HG02610 (cell line): ENCODE measurements around the gene IMP4.

Experiments used
- ATAC-seq: cut with Tn5 transposase; IDR thresholded peaks from one replicate; pipeline ENCODE4 v1.9.1; 2021; ENCODE audit warnings: mild to moderate bottlenecking, moderate library complexity; ENCODE audit not compliant: unreplicated experiment

The IMP4 gene

GRCh38 chr2:130355172-130355577, 12.5 kb downstream of the IMP4 start:
- ATAC-seq = no peak

GRCh38 chr2:130355578-130356431, 13.1 kb downstream of the IMP4 start, which contains the start of gene PTPN18:
PTPN18 (plus strand) TSS chr2:130356056; CDS start chr2:130356108, 52 bp downstream.
- ATAC-seq = peak; percentile 90

GRCh38 chr2:130357864-130358263, 15.2 kb downstream of the IMP4 start:
- no peak for ATAC-seq

GRCh38 chr2:130358420-130359350, 16.0 kb downstream of the IMP4 start:
- no peak for ATAC-seq

- no peak for ATAC-seq
Observed at GRCh38 chr2:130359466-130359865, 16.8 kb downstream of the IMP4 start.

GRCh38 chr2:130363479-130363878, 20.8 kb downstream of the IMP4 start:
- ATAC-seq = no peak

GRCh38 chr2:130365075-130365474, 22.4 kb downstream of the IMP4 start:
- ATAC-seq = no peak

- no peak for ATAC-seq
Observed at GRCh38 chr2:130365963-130366362, 23.3 kb downstream of the IMP4 start.

- no peak for ATAC-seq
Observed at GRCh38 chr2:130366720-130367119, 24.0 kb downstream of the IMP4 start.

GRCh38 chr2:130368786-130369185, 26.1 kb downstream of the IMP4 start:
- no peak for ATAC-seq

- ATAC-seq = no peak
Observed at GRCh38 chr2:130369311-130369964, 26.7 kb downstream of the IMP4 start.

- ATAC-seq = no peak
Observed at GRCh38 chr2:130369965-130370341, 27.3 kb downstream of the IMP4 start.

- peak; percentile 33 for ATAC-seq
Observed at GRCh38 chr2:130370490-130370889, 27.8 kb downstream of the IMP4 start.

- ATAC-seq = no peak
Observed at GRCh38 chr2:130371723-130372054, 29.0 kb downstream of the IMP4 start.

- ATAC-seq = peak; percentile 72
Observed at GRCh38 chr2:130372055-130372832, 29.5 kb downstream of the IMP4 start.

- ATAC-seq = no peak
Observed at GRCh38 chr2:130372833-130373807, 30.4 kb downstream of the IMP4 start.

- no peak for ATAC-seq
Observed at GRCh38 chr2:130373808-130374365, 31.2 kb downstream of the IMP4 start.

GRCh38 chr2:130374587-130375290, 32.0 kb downstream of the IMP4 start:
- ATAC-seq = no peak
